A549 (cell line): ENCODE results near the gene CFAP410. TPM values are rescaled to one million over a fixed set of nuclear protein-coding genes. Genes with fewer than 3 reads are reported as not detected.

Experiments
- ATAC-seq, 2 experiments: fragments of 200-7000 bp in 1 of 2; fragments of >200 bp in 1 of 2; cut with Nextera tagmentation in 1 of 2; cut with Tn5 transposase in 1 of 2; 3 replicates each; pipeline versions ENCODE4 v1.8.0 to v1.9.1; 2018 to 2020; ENCODE audit warnings: mild to moderate bottlenecking in 1 of 2, moderate library complexity in 1 of 2
- CTCF ChIA-PET: fragments of 300-600 bp; sonication (Branson Sonifier 250); formaldehyde crosslinking; extraction: SDS; loops from one replicate; lab custom pipeline; 2021; ENCODE audit warnings: antibody characterized with exemption, inconsistent platforms; lab: Yijun Ruan, JAX
- POLR2A ChIA-PET: fragments of 350-600 bp; formaldehyde crosslinking; extraction: SDS; loops from one replicate; lab custom pipeline; 2021; ENCODE audit warnings: antibody characterized with exemption, inconsistent platforms; lab: Yijun Ruan, JAX
- DNase-seq, 2 experiments: peaks; one replicate each; pipeline versions ENCODE4 v3.0.0 to v3.0.0-alpha.2; 2011 to 2016; ENCODE audit warnings: low read depth in 1 of 2, low spot score in 1 of 2
- FAIRE-seq: peaks from 2 replicates; lab custom pipeline; 2011; peaks lifted over from hg19 to GRCh38; lab: Jason Lieb, UNC
- H3K27ac ChIP-seq, 2 experiments: fragments of >200 bp; sonication (Bioruptor Twin); formaldehyde crosslinking; 3 replicates each; pipeline ENCODE4 v1.5.1; 2016 to 2017
- H3K4me1 ChIP-seq: fragments of >200 bp; sonication (Bioruptor Twin); formaldehyde crosslinking; 3 replicates; pipeline ENCODE4 v1.6.1; 2016
- H3K4me2 ChIP-seq: fragments of >200 bp; sonication (Bioruptor Twin); formaldehyde crosslinking; 3 replicates; pipeline ENCODE4 v1.6.1; 2016
- H3K4me3 ChIP-seq: fragments of >200 bp; sonication (Bioruptor Twin); formaldehyde crosslinking; 3 replicates; pipeline ENCODE4 v1.5.1; 2016
- H3K9me3 ChIP-seq: fragments of >200 bp; sonication (Bioruptor Twin); formaldehyde crosslinking; 3 replicates; pipeline ENCODE4 v1.6.1; 2016
- BHLHE40 ChIP-seq: IDR thresholded peaks from 2 replicates; pipeline ENCODE4 v1.6.1; 2012; ENCODE audit warnings: low read depth, low read length, inconsistent platforms
- CEBPB ChIP-seq, 2 experiments: fragments of >200 bp in 1 of 2; sonication (Bioruptor Twin) in 1 of 2; formaldehyde crosslinking in 1 of 2; IDR thresholded peaks; 2 replicates each; pipeline ENCODE4 v1.6.1; 2012 to 2016
- EHF ChIP-seq: fragments of 250-450 bp; sonication (Bioruptor Pico); IDR thresholded peaks from 2 replicates; pipeline ENCODE4 v1.5.0; 2020; ENCODE audit warnings: mild to moderate bottlenecking
- EP300 ChIP-seq, 2 experiments: fragments of >200 bp; sonication (Bioruptor Twin); formaldehyde crosslinking; IDR thresholded peaks; 2 replicates in 1 of 2; 3 replicates in 1 of 2; pipeline ENCODE4 v1.6.1; 2016 to 2017
- FOSB ChIP-seq: fragments of 250-450 bp; sonication (Bioruptor Pico); IDR thresholded peaks from 2 replicates; pipeline ENCODE4 v1.5.0; 2020; ENCODE audit warnings: mild to moderate bottlenecking, moderate library complexity
- FOXS1 ChIP-seq: fragments of 250-450 bp; sonication (Bioruptor Pico); IDR thresholded peaks from 2 replicates; pipeline ENCODE4 v1.5.0; 2020; ENCODE audit warnings: mild to moderate bottlenecking, moderate library complexity
- GATA3 ChIP-seq: IDR thresholded peaks from 2 replicates; pipeline ENCODE4 v1.6.1; 2012; ENCODE audit warnings: borderline replicate concordance
- HOXB13 ChIP-seq: fragments of 250-450 bp; sonication (Bioruptor Pico); IDR thresholded peaks from 2 replicates; pipeline ENCODE4 v1.5.0; 2020; ENCODE audit warnings: low read depth, mild to moderate bottlenecking, moderate library complexity
- HOXB5 ChIP-seq: fragments of 250-450 bp; sonication (Bioruptor Pico); IDR thresholded peaks from 2 replicates; pipeline ENCODE4 v1.5.0; 2020; ENCODE audit warnings: mild to moderate bottlenecking, moderate library complexity
- KDM1A ChIP-seq: fragments of 200-600 bp; sonication (generic); IDR thresholded peaks from 2 replicates; pipeline ENCODE4 v1.6.1; 2016; ENCODE audit warnings: low read depth, mild to moderate bottlenecking
- POLR2AphosphoS2 ChIP-seq: conservative IDR thresholded peaks from 2 replicates; pipeline ENCODE4 v1.6.1; 2012; ENCODE audit warnings: low read length, improper control_type of control experiment, inconsistent platforms
- RARB ChIP-seq: fragments of 250-450 bp; sonication (Bioruptor Pico); IDR thresholded peaks from 2 replicates; pipeline ENCODE4 v1.8.0; 2021; ENCODE audit warnings: mild to moderate bottlenecking, moderate library complexity
- RFX5 ChIP-seq: fragments of 450-650 bp; IDR thresholded peaks from 2 replicates; pipeline ENCODE4 v1.7.1; 2014; ENCODE audit warnings: antibody characterized with exemption, mild to moderate bottlenecking, moderate library complexity
- SMC3 ChIP-seq: fragments of >200 bp; sonication (Bioruptor Twin); formaldehyde crosslinking; IDR thresholded peaks from 3 replicates; pipeline ENCODE4 v1.6.1; 2018; ENCODE audit warnings: inconsistent platforms
- ZC3H11A ChIP-seq: fragments of 450-650 bp; IDR thresholded peaks from 2 replicates; pipeline ENCODE4 v1.6.1; 2014; ENCODE audit warnings: antibody characterized with exemption, mild to moderate bottlenecking
- ZNF302 ChIP-seq: fragments of 250-450 bp; sonication (Bioruptor Pico); IDR thresholded peaks from 2 replicates; pipeline ENCODE4 v1.9.0; 2021; ENCODE audit warnings: inconsistent platforms, mild to moderate bottlenecking, moderate library complexity
- WGBS: methylation state at CpG from one replicate; pipeline ENCODE4 v1.1.6; 2017; ENCODE audit errors: missing lambda C conversion rate; 5-methylcytosine and 5-hydroxymethylcytosine counted together
- polyA plus RNA-seq, 4 experiments: library from polyadenylated mRNA; depleted of rRNA in 3 of 4; stranded (reverse); fragments of >200 nt; fragmentation: RNase III in 1 of 4; extraction: RNeasy Plus Mini Kit Qiagen cat#74134 plus additional on column Dnase treatment in 1 of 4; gene quantifications; 2 replicates in 3 of 4; 3 replicates in 1 of 4; pipeline ENCODE4 v1.2.3, GENCODE V29; 2011 to 2017
- TF ChIP-seq, protein P1 (sequence below): fragments of >200 bp; sonication (Bioruptor Twin); formaldehyde crosslinking; IDR thresholded peaks from 3 replicates; pipeline ENCODE4 v1.5.1; 2016
- TF ChIP-seq, protein P2 (sequence below): fragments of 200-600 bp; sonication (generic); IDR thresholded peaks from 2 replicates; pipeline ENCODE4 v1.6.1; 2016; ENCODE audit warnings: antibody characterized with exemption, mild to moderate bottlenecking, moderate library complexity
- TF ChIP-seq, protein P3 (sequence below): fragments of 250-450 bp; sonication (Bioruptor Pico); IDR thresholded peaks from 2 replicates; pipeline ENCODE4 v1.5.0; 2021; ENCODE audit warnings: mild to moderate bottlenecking, moderate library complexity, borderline replicate concordance
- TF ChIP-seq, protein P4 (sequence below): IDR thresholded peaks from 2 replicates; pipeline ENCODE4 v1.6.1; 2012; ENCODE audit warnings: low read depth, borderline replicate concordance
- TF ChIP-seq, protein P5 (sequence below): fragments of 150-350 bp; IDR thresholded peaks from 2 replicates; pipeline ENCODE4 v1.6.1; 2014; ENCODE audit warnings: low read depth, mild to moderate bottlenecking, low read length

CFAP410 gene
- polyA plus RNA-seq, 2 of the 4 experiments (the other 2 are of a cell fraction), result 3.2 to 7.1 TPM

DNA sequence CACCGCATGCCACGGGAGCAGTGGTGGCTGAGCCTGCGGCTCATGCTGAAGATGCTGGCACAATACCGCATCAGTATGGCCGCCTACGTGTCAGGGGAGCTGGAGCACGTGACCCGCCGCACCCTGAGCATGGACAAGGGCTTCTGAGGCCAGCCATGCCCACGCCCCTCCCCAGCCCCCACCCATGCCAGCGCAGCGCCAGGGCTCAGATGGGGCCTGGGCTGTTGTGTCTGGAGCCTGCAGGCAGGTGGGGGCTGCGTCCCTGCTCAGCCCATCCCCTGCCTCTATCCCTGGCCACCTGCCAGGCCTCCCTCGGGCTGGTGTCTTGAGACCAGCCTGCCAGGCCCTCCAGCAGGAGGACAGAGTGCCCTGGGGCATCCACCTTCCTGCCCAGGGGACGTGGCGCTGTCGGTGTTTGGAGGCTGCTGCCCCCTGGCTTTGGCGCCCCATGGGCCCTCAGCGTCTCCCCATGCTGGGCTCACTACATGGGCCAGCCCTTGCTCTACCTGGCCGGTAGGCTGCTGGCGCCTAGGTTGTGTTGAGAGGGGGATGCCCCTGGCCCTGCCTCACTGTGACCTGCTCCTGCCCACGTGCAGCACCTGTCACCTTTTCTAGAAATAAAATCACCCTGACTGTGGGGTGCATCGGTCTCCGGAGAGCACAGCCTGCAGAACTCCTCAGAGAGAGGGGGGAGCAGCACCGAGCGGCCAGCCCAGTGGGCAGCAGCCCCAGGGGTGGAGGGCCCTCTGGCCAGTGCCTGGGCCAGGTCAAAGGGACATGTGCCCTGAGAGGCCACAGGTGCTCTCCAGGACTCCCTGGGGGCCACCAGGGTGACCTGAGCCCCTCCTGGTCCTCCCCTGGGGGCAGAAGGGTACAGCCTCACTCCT, 12.2 kb downstream of the CFAP410 start (continued):
- TF ChIP-seq, protein P1, sequence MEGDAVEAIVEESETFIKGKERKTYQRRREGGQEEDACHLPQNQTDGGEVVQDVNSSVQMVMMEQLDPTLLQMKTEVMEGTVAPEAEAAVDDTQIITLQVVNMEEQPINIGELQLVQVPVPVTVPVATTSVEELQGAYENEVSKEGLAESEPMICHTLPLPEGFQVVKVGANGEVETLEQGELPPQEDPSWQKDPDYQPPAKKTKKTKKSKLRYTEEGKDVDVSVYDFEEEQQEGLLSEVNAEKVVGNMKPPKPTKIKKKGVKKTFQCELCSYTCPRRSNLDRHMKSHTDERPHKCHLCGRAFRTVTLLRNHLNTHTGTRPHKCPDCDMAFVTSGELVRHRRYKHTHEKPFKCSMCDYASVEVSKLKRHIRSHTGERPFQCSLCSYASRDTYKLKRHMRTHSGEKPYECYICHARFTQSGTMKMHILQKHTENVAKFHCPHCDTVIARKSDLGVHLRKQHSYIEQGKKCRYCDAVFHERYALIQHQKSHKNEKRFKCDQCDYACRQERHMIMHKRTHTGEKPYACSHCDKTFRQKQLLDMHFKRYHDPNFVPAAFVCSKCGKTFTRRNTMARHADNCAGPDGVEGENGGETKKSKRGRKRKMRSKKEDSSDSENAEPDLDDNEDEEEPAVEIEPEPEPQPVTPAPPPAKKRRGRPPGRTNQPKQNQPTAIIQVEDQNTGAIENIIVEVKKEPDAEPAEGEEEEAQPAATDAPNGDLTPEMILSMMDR, result no peak
- TF ChIP-seq KDM1A, result no peak
- TF ChIP-seq ZNF302 (CRISPR knock-in tag), result no peak
- TF ChIP-seq FOSB (CRISPR knock-in tag), result no peak
- no peak for TF ChIP-seq POLR2AphosphoS2
- TF ChIP-seq EP300 (IDR thresholded peaks at IDR 0.05), result no peak

DNA sequence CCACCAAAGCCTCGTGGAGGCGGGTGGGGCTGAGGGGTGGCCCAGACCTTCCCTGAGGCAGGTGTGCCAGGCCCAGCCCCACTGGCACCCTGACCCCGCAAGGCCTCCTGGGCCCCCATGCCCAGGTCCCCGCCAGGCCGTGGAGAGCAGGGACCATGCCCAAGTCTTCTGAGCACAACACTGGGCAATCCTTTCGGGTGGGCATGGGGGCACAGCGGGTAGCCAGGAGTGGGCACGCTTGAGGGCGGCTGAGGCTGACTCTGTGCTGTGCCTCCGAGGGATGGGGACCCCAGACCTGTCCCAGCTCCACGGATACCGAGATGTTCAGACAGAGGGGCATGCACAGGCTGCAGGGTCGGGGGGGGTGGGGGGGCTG, 12.9 kb downstream of the CFAP410 start:
- no peaks in the 10 kb centered on the region for H3K9me3 ChIP-seq
- ChIA-PET CTCF (interaction anchor here (0.8 to 1.5 kb wide), 3 partner anchors 9 to 22 kb away, joined by 3 to 7 read pairs (median 4); no protein-coding TSS in a partner anchor), POLR2A (no interaction called here)
- DNase-seq (no peak), ATAC-seq (no peak), FAIRE-seq (no peak)
- no CpG with 5 or more reads among the region's 13 CpGs for WGBS
- H3K4me1 ChIP-seq, result no peaks in the 10 kb centered on the region
- TF ChIP-seq EHF (CRISPR knock-in tag) (no peak), CEBPB (IDR thresholded peaks at IDR 0.05) (no peak), HOXB5 (CRISPR knock-in tag) (no peak), RARB (no peak), BHLHE40 (no peak)
- TF ChIP-seq, protein P2, sequence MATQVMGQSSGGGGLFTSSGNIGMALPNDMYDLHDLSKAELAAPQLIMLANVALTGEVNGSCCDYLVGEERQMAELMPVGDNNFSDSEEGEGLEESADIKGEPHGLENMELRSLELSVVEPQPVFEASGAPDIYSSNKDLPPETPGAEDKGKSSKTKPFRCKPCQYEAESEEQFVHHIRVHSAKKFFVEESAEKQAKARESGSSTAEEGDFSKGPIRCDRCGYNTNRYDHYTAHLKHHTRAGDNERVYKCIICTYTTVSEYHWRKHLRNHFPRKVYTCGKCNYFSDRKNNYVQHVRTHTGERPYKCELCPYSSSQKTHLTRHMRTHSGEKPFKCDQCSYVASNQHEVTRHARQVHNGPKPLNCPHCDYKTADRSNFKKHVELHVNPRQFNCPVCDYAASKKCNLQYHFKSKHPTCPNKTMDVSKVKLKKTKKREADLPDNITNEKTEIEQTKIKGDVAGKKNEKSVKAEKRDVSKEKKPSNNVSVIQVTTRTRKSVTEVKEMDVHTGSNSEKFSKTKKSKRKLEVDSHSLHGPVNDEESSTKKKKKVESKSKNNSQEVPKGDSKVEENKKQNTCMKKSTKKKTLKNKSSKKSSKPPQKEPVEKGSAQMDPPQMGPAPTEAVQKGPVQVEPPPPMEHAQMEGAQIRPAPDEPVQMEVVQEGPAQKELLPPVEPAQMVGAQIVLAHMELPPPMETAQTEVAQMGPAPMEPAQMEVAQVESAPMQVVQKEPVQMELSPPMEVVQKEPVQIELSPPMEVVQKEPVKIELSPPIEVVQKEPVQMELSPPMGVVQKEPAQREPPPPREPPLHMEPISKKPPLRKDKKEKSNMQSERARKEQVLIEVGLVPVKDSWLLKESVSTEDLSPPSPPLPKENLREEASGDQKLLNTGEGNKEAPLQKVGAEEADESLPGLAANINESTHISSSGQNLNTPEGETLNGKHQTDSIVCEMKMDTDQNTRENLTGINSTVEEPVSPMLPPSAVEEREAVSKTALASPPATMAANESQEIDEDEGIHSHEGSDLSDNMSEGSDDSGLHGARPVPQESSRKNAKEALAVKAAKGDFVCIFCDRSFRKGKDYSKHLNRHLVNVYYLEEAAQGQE, result no peak
- TF ChIP-seq, protein P3, sequence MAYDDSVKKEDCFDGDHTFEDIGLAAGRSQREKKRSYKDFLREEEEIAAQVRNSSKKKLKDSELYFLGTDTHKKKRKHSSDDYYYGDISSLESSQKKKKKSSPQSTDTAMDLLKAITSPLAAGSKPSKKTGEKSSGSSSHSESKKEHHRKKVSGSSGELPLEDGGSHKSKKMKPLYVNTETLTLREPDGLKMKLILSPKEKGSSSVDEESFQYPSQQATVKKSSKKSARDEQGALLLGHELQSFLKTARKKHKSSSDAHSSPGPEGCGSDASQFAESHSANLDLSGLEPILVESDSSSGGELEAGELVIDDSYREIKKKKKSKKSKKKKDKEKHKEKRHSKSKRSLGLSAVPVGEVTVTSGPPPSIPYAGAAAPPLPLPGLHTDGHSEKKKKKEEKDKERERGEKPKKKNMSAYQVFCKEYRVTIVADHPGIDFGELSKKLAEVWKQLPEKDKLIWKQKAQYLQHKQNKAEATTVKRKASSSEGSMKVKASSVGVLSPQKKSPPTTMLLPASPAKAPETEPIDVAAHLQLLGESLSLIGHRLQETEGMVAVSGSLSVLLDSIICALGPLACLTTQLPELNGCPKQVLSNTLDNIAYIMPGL (CRISPR knock-in tag), result no peak
- H3K4me2 ChIP-seq, result no peak overlapping the region
- no peak overlapping the region for H3K27ac ChIP-seq
- H3K4me3 ChIP-seq, result no peak overlapping the region

DNA sequence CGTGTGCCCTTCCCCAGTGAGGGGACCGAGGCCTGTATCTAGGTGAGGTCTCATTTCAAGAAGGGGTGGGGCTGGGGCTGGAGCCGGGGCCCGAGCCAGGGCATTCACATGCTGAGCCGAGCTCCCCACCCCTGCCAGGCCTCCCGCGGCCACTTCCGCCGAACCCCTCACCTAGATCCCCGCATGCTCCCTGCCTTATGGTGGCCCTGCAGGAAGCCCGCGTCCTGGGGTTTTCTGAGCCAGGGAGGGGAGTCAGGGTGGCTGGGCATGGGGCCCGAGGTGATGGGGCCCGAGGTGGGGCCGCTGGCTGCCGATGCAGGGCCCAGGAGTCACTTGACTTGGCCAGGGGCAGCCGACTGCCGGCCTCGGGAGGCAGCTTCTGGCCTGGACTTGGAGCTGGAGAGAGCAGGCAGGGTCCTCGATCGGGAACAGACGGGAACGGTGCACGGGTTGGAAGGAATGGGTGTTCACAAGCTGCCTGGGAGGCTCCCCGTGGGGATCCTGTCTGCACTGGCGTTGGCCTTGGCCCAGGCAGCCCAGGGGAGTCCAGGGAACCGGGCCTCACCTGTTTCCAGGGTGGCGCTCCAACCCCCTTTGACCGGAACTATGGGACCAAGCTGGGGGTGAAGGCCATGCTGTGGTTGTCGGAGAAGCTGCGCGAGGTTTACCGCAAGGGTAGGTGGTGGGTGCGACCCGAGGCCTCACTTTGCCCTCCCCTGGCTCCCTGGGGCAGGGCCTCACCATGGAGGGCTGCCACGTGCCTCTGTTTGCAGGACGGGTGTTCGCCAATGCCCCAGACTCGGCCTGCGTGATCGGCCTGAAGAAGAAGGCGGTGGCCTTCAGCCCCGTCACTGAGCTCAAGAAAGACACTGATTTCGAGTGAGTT, 13.6 kb downstream of the CFAP410 start:
- 94% methylated on average over 30 of the region's 44 CpGs for WGBS
- POLR2A ChIA-PET, result no interaction called here
- ATAC-seq, result no peak
- no peak for TF ChIP-seq RFX5
- no peak for TF ChIP-seq RARB
- TF ChIP-seq ZC3H11A, result no peak
- no peak for TF ChIP-seq SMC3
- TF ChIP-seq, protein P4, sequence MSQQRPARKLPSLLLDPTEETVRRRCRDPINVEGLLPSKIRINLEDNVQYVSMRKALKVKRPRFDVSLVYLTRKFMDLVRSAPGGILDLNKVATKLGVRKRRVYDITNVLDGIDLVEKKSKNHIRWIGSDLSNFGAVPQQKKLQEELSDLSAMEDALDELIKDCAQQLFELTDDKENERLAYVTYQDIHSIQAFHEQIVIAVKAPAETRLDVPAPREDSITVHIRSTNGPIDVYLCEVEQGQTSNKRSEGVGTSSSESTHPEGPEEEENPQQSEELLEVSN, result no peak
- no peak for TF ChIP-seq GATA3
- no peak for TF ChIP-seq FOSB (CRISPR knock-in tag)
- no peak for TF ChIP-seq FOXS1
- TF ChIP-seq, protein P5, sequence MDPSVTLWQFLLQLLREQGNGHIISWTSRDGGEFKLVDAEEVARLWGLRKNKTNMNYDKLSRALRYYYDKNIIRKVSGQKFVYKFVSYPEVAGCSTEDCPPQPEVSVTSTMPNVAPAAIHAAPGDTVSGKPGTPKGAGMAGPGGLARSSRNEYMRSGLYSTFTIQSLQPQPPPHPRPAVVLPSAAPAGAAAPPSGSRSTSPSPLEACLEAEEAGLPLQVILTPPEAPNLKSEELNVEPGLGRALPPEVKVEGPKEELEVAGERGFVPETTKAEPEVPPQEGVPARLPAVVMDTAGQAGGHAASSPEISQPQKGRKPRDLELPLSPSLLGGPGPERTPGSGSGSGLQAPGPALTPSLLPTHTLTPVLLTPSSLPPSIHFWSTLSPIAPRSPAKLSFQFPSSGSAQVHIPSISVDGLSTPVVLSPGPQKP, result no peak
- TF ChIP-seq HOXB13 (CRISPR knock-in tag), result no peak

More for the DNA sequence above, 13.6 kb downstream of the CFAP410 start:
- no peak overlapping the region for H3K27ac ChIP-seq
- no peak for FAIRE-seq
- no peak for DNase-seq
- CTCF ChIA-PET, result interaction anchor here (0.8 to 1.5 kb wide), 3 partner anchors 9 to 22 kb away, joined by 3 to 7 read pairs (median 4); no protein-coding TSS in a partner anchor
- H3K4me1 ChIP-seq, result no peaks in the 10 kb centered on the region
- no peak overlapping the region for H3K4me2 ChIP-seq
- no peak overlapping the region for H3K4me3 ChIP-seq
- H3K9me3 ChIP-seq, result no peaks in the 10 kb centered on the region
